ENCODE measurements around the gene NPFF.
"Not testable (repeated sequence)": the region's sequence is repeated elsewhere in the genome, so short reads cannot be mapped to it uniquely, and the experiment has no call there.

NPFF gene

DNA sequence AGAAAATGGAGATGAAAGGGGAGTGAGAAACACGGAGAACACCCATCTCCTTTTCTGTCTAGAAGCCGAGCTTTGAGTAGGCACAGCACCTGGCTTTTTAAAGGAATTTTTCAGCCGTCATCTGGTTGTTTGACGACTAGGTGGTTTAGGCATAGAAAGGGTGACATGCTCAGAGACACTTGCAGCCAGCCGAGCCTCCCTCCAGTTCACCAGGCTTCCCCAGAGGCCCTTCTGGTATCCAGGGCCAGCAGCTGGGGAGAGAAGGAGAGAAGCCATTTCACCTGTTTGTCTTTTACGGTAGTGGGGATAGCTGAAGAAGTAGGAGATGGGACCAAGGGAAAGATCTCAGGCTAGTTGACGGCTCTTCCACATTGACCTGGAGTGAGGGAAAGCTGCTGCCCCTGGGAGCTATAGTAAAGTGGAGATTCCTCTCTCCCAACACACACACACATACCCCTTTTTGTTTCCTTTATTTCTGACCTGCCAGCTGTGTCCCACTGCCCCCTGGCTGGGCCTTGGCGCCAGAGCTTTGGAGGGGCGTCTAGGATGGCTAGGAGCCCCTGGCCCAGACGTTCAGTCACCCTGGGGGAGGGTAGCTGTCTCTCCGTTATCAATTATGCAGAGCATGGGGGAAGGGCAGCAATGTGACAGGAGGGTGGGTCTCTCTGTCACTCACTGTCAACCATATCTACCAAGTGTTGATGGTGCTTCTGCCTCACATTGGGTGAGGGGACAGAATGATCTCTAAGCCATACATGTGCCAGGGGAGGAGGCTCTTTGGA lies 13.5 kb downstream of the NPFF start:
- DNase-seq = no peak

DNA sequence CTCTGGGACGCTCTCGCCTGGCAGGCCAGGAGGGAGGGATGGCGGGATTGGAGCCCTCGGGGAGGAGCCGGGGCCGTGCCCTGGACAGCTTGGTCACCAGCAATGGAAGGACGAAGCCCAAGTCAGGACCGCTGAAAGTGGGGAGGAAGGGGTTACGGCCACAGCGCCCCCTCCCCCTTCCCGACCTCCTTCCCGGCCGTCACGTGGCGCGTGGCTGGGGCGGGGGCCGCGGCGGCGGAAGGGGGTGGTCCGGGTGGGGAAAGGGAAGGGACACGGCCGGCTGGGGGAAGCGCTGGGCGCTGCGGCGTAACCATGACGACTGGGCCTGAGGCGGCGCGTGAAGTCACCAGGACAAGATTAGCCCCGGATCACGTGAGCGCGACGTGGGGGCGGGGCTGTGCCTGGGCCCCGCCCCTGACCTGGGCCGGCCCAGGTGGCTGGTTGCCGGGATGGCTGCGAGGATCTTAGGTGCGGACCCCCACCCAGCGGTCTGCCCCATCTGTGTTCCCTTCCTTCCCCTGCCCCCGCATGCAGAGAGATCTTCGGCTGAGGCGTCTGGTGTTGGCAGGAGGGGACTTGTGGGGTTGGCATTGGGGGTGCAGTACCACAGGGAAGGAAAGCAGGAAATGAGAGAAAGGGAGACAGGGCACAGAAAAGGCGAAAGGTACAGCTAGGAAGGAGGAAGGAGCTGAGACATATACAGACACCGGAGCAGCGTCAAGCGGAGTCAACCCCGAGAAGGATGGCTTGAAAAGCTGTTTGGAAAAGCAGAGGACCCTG lies 14.3 kb downstream of the NPFF start:
- peak; percentile 89 for DNase-seq

DNA sequence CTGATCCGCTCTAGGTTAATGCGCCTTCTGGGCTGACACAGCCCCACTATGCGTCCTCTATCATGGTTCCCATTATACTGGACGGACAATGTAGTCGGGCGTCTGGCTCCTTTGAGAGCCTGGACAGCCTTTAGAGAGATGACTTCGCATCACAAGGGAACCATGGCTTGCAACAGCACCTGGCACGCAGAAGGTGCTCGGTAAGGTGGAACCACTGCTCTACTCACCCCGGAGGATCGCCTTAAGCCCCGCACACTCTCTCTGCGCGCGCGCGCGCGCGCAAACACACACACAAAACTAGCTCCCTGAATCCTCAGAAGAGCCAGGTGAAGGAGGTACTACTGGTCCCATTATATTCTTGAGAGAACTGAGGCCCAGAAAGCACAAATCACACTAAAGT lies 15.1 kb downstream of the NPFF start:
- DNase-seq = no peak

GRCh38 chr12:53489242-53489864 lies 17.9 kb downstream of the NPFF start:
- DNase-seq = no peak

- no peak for DNase-seq
These were observed 20.4 kb downstream of the NPFF start for GRCh38 chr12:53486736-53487487.

- DNase-seq = no peak
These were observed 21.1 kb downstream of the NPFF start for GRCh38 chr12:53485955-53486735.

GRCh38 chr12:53484686-53485575 lies 22.4 kb downstream of the NPFF start:
- DNase-seq = no peak

DNA sequence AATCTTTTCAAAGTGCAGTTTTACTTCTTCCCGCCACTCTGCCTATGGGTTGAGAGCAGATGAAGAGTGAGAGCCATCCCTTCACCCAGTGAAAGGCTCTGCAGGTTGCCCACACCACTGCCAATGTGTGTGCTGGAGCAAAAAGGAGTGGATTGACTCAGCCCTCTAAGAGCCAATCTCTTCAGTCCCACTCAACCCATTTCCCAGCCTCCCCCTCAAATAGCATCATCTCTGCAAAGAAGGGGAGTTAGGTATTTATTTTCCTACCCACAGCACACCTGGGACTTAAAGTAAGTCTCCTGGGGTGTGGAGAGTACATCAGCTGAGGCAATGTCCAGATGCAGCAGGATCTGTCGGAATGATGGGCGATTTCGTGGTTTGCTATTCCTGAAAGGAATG lies 23.3 kb downstream of the NPFF start:
- DNase-seq = no peak

GRCh38 chr12:53483225-53483978 lies 23.9 kb downstream of the NPFF start:
- DNase-seq = no peak

- DNase-seq = no peak
These were observed 24.6 kb downstream of the NPFF start for GRCh38 chr12:53482626-53483168.

- peak; percentile 25 for DNase-seq
These were observed 25.2 kb downstream of the NPFF start for GRCh38 chr12:53481939-53482586.

- DNase-seq = not testable (repeated sequence)
These were observed 25.8 kb downstream of the NPFF start for GRCh38 chr12:53481458-53481857.

DNA sequence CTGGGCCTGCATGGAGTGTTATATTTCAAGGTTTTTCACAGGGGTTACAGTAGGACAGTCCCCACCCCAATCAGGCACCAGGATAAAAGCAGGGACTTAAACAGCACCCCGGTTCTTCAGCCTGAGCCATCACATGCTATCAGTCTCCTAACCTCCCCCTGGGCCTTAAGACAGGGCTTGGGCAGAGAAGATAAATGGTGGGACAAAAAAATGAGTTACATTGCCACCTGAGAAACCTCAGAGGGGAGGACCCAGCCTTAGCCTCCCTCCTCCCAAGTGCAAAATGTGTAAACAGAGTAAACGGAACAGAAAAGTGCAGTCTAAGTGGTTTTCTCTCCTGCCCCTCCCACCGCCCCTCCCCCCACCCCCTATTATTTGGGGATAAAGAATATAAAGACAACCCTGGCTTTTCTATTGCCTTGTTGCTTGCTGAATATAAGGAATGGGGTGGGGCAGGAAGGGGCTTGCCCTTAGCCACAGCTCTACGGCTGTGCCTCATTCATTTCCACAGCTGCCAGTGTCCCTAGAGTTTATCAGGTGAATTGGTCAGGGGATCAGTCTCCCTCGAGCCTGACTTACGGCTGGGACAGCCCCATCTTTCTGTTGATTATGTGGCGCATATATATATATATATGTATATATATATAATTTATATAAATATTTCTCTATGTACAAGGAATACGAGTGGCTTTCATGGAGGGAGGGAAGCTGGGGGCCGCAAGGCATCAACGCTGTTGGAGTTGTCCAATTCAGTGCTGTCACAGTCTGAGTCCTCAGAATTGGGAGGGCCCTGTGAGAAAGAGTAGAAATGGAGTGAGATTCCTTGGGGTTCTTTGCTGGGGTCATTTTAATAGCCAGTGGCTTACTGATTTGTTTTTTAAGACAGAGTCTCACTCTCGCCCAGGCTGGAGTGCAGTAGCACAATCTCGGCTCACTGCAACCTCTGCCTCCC lies 26.5 kb downstream of the NPFF start:
- no peak for DNase-seq

- DNase-seq = no peak
These were observed 28.0 kb downstream of the NPFF start for GRCh38 chr12:53479331-53479730.

- no peak for DNase-seq
These were observed 28.4 kb downstream of the NPFF start for GRCh38 chr12:53478865-53479264.

DNA sequence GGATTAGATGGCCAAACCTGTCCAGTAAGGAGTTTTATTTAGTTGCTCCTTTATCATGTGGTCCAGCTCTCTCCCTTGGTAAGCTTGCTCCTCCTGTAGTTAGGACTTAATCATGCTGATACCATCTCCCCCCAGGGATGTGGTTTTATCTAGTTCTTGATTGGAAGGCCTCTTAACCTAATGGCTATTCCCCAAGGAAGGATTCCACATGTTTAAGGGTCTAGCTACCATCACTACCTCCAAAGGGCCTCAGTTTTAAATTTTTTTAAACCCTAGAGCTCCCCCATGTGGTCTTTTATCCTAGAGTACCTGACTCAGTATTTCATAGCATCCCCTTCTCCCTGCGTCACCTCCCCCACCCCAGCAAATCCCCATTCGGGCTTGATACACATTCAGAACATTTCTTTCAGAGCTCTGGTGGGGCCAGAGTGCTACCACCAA lies 30.5 kb downstream of the NPFF start:
- DNase-seq = peak; percentile 40

GRCh38 chr12:53474819-53475218 lies 32.5 kb downstream of the NPFF start:
- peak; percentile 22 for DNase-seq

- DNase-seq = no peak
These were observed 33.2 kb downstream of the NPFF start for GRCh38 chr12:53474077-53474476.
